Retina (tissue), 1 donor: ENCODE data around the gene CEBPG.
A peak's percentile ranks its signal among the peaks of the same experiment; 100 is the strongest.

Source experiments
- DNase-seq: peaks from one replicate; pipeline ENCODE4 v3.0.0-alpha.2; 2016

The CEBPG gene

GRCh38 chr19:33383720-33384292 lies 10.3 kb downstream of the CEBPG start:
- no peak for DNase-seq

GRCh38 chr19:33384983-33385382 lies 11.5 kb downstream of the CEBPG start:
- no peak for DNase-seq

- no peak for DNase-seq
These were observed 12.4 kb downstream of the CEBPG start for GRCh38 chr19:33385956-33386355.

GRCh38 chr19:33386361-33386858 lies 12.9 kb downstream of the CEBPG start:
- DNase-seq: no peak

- peak; percentile 3 for DNase-seq
These were observed 14.1 kb downstream of the CEBPG start for GRCh38 chr19:33387351-33388230.

GRCh38 chr19:33388231-33388724 lies 14.8 kb downstream of the CEBPG start:
- no peak for DNase-seq

- peak; percentile 53 for DNase-seq
These were observed 15.4 kb downstream of the CEBPG start for GRCh38 chr19:33388725-33389420.

GRCh38 chr19:33389421-33390100 lies 16.1 kb downstream of the CEBPG start:
- no peak for DNase-seq

GRCh38 chr19:33390101-33390907 lies 16.8 kb downstream of the CEBPG start:
- no peak for DNase-seq

GRCh38 chr19:33390908-33391630 lies 17.6 kb downstream of the CEBPG start:
- no peak for DNase-seq

GRCh38 chr19:33391631-33392249 lies 18.2 kb downstream of the CEBPG start:
- no peak for DNase-seq

- no peak for DNase-seq
These were observed 19.1 kb downstream of the CEBPG start for GRCh38 chr19:33392341-33393285.

- DNase-seq: no peak
These were observed 19.9 kb downstream of the CEBPG start for GRCh38 chr19:33393286-33394005.

- no peak for DNase-seq
These were observed 20.7 kb downstream of the CEBPG start for GRCh38 chr19:33394006-33394722.

GRCh38 chr19:33394723-33395560 lies 21.4 kb downstream of the CEBPG start:
- no peak for DNase-seq

GRCh38 chr19:33395561-33396550 lies 22.3 kb downstream of the CEBPG start:
- DNase-seq: no peak
